H1 (cell line): Measurements from ENCODE around the gene TRIOBP. TPM values are rescaled to one million over a fixed set of nuclear protein-coding genes. Genes with fewer than 3 reads are reported as not detected.

Experiments
- EGR1 ChIP-seq: IDR thresholded peaks from 2 replicates; pipeline ENCODE4 v1.6.1; 2011; ENCODE audit warnings: low read depth, low read length, borderline replicate concordance
- GTF2F1 ChIP-seq: IDR thresholded peaks from 2 replicates; pipeline ENCODE4 v1.6.1; 2012; ENCODE audit warnings: low read depth, low read length, improper control_type of control experiment, borderline replicate concordance
- HDAC6 ChIP-seq: IDR thresholded peaks from one replicate; pipeline ENCODE4 v1.7.1; 2012; ENCODE audit warnings: low read depth, mild to moderate bottlenecking, inconsistent platforms, low read length, moderate library complexity
- KDM4A ChIP-seq: IDR thresholded peaks from one replicate; pipeline ENCODE4 v1.7.1; 2012; ENCODE audit warnings: low read depth, mild to moderate bottlenecking, moderate library complexity, low read length, inconsistent platforms; ENCODE audit not compliant: severe bottlenecking
- MAX ChIP-seq: IDR thresholded peaks from 2 replicates; pipeline ENCODE4 v1.6.1; 2012; ENCODE audit warnings: inconsistent platforms
- PHF8 ChIP-seq: fragments of 200-600 bp; sonication (generic); conservative IDR thresholded peaks from 2 replicates; pipeline ENCODE4 v1.7.1; 2012; ENCODE audit warnings: low read depth, mild to moderate bottlenecking, inconsistent platforms, low read length, moderate library complexity
- SIRT6 ChIP-seq: IDR thresholded peaks from one replicate; pipeline ENCODE4 v1.7.1; 2012; ENCODE audit warnings: low read length, inconsistent platforms
- TAF1 ChIP-seq: IDR thresholded peaks from 2 replicates; pipeline ENCODE4 v1.6.1; 2011; ENCODE audit warnings: mild to moderate bottlenecking, low read depth, low read length
- TCF12 ChIP-seq: IDR thresholded peaks from 2 replicates; pipeline ENCODE4 v1.6.1; 2011; ENCODE audit warnings: low read depth, mild to moderate bottlenecking, low read length
- YY1 ChIP-seq: IDR thresholded peaks from 2 replicates; pipeline ENCODE4 v1.6.1; 2011; ENCODE audit warnings: low read depth, mild to moderate bottlenecking, low read length
- polyA plus RNA-seq, 7 experiments: library from polyadenylated mRNA; depleted of rRNA in 3 of 7; stranded (reverse) in 5 of 7; unstranded in 2 of 7; fragments of >200 nt in 5 of 7; fragments of 200-250 nt in 2 of 7; gene quantifications; 1 replicate in 5 of 7; 2 replicates in 1 of 7; 4 replicates in 1 of 7; pipeline versions ENCODE4 v1.2.1 to v1.2.3, GENCODE V29; 2011 to 2013; ENCODE audit warnings: missing spikeins in 2 of 7, mixed read lengths in 2 of 7
- total RNA-seq: library from RNA; stranded (reverse); fragmentation: NEBNext Ultra II Directional; extraction: Animal tissue kit (Norgen Biotek cat#: 25700); gene quantifications from 2 replicates; pipeline ENCODE4 v1.2.1, GENCODE V29; 2021

Gene TRIOBP
- total and polyA plus RNA-seq, 2 of the 8 experiments (the other 6 are each of a cell fraction or from before 2014, with no cell fraction given) = 18.2 to 27.3 TPM

GRCh38 chr22:37804881-37805809 is 108.3 kb downstream of the TRIOBP start (continued):
- TF ChIP-seq KDM4A (peak; percentile 43), EGR1 (no peak), TCF12 (0 out of 2 replicates have a peak, but pooled peaks have one; percentile 78), YY1 (peak; percentile 76; the same call in 1 of the 2 replicates), MAX (peak; percentile 63; the same call in 1 of the 2 replicates), HDAC6 (no peak), GTF2F1 (peak; percentile 92), PHF8 (peak; percentile 39; the same call in 1 of the 2 replicates), SIRT6 (no peak), TAF1 (peak; percentile 91)
